Right lobe of liver (tissue), 6 donors: Measurements from ENCODE around the gene ZFPL1. TPM values are rescaled to one million over a fixed set of nuclear protein-coding genes. Genes with fewer than 3 reads are reported as not detected.
A peak's percentile ranks its signal among the peaks of the same experiment; 100 is the strongest.

Experiments used
- ATAC-seq, 4 donors: fragments of 200-7000 bp; cut with Tn5 transposase; one replicate each; pipeline ENCODE4 v1.9.1; 2020; ENCODE audit warnings: mild to moderate bottlenecking in 4 of 4, moderate library complexity in 4 of 4
- DNase-seq, 3 donors: peaks; one replicate each; pipeline ENCODE4 v3.0.0-alpha.2; 2020
- H3K27ac ChIP-seq, 3 donors: fragments of 200-600 bp; one replicate each; pipeline ENCODE4 v1.8.0; 2022
- H3K27me3 ChIP-seq, 2 donors: fragments of 200-600 bp; one replicate each; pipeline ENCODE4 v1.8.0; 2022
- H3K36me3 ChIP-seq, 4 donors: fragments of 200-600 bp; sonication (generic) in 1 of 4; one replicate each; pipeline versions ENCODE4 v1.5.1 to v1.8.0; 2017 to 2022; ENCODE audit warnings: control low read depth in 1 of 4
- H3K4me1 ChIP-seq, 4 donors: fragments of 200-600 bp; sonication (generic) in 1 of 4; one replicate each; pipeline versions ENCODE4 v1.5.1 to v1.8.0; 2017 to 2022; ENCODE audit warnings: control low read depth in 1 of 4
- H3K4me3 ChIP-seq, 3 donors: fragments of 200-600 bp; one replicate each; pipeline ENCODE4 v1.8.0; 2022
- H3K9me3 ChIP-seq, 4 donors: fragments of 200-600 bp; sonication (generic) in 1 of 4; one replicate each; pipeline versions ENCODE4 v1.5.1 to v1.8.0; 2017 to 2022; ENCODE audit warnings: control low read depth in 1 of 4
- CTCF ChIP-seq, 4 donors: fragments of 200-600 bp in 3 of 4; fragments of 450-650 bp in 1 of 4; IDR thresholded peaks; one replicate each; pipeline versions ENCODE4 v1.5.1 to v1.8.0; 2016 to 2022; ENCODE audit warnings: antibody characterized with exemption in 4 of 4, mild to moderate bottlenecking in 2 of 4
- POLR2A ChIP-seq: fragments of 450-650 bp; IDR thresholded peaks from one replicate; pipeline ENCODE4 v1.6.1; 2017; ENCODE audit warnings: antibody characterized with exemption, mild to moderate bottlenecking
- WGBS: methylation state at CpG from one replicate; pipeline ENCODE4 v1.1.6; 2018; ENCODE audit warnings: low coverage, low lambda C conversion rate; ENCODE audit not compliant: insufficient coverage; ENCODE audit errors: missing lambda C conversion rate; 5-methylcytosine and 5-hydroxymethylcytosine counted together
- intact Hi-C, 2 donors: fragments of 100-400 bp; cut with DNase I; formaldehyde crosslinking; loops; one replicate each; pipeline versions ENCODE4 v1.11.2 to v1.14.1; 2022
- total RNA-seq, 6 experiments: library from RNA; depleted of rRNA in 2 of 6; stranded (reverse); fragments of >200 nt in 2 of 6; fragmentation: NEBNext Ultra II Directional in 3 of 6; extraction: Animal tissue kit (Norgen Biotek cat#: 25700) in 3 of 6; gene quantifications; one replicate each; pipeline versions ENCODE4 v1.1.0 to v1.2.4, GENCODE V29; 2016 to 2023
- donor health status: DM: no; HTN: yes; CAD: no.
- donor health status: DM: no; HTN: no; CAD: no.
- donor health status: DM: no; HTN: no; CAD: no.
- donor health status: DM: no; HTN: yes; CAD: no.
- donor health status: DM: no; HTN: yes; CAD: no.

The ZFPL1 gene
- total RNA-seq, 6 experiments from 2014 or later: 15.4 to 22.4 (median 18.0) TPM

DNA sequence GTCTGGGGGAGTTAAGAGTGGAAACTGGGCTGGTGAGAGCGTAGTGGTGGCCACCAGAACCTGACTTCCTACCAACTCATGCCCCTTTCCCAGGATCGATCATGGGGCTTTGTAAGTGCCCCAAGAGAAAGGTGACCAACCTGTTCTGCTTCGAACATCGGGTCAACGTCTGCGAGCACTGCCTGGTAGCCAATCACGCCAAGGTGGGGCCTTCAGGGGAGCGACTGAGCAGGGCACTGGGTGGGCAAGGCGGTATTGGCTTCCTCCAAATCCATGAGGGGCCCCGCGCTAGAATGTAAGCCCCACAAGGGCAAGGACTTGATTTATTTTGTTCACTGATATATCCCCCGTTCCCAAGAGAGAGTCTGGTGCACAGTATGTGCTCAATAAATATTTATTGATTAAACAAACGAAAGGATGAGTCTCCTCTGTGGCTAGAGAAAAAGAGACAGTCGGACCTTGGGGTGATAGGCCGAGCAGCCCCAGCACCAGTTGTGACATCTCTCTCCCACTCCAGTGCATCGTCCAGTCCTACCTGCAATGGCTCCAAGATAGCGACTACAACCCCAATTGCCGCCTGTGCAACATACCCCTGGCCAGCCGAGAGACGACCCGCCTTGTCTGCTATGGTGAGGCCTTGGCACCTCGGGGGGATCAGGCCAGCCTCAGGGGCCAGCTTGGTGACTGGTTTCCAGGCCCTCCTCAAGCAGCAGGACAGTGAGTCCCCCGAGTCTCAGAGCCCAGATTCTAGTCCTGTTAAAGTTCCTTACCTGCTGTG, 765 bp downstream of the ZFPL1 start:
- intact Hi-C loops: no loop called here
- no peaks in the 10 kb centered on the region for H3K27me3 ChIP-seq
- H3K27ac ChIP-seq: peak overlapping the region; percentile 59 to 91 (median 83)
- peaks cover 0 to 23% (median 7%) of the 10 kb centered on the region in 4 donors for H3K36me3 ChIP-seq
- DNase-seq: no peak
- ATAC-seq: peak in 1 of 4 donors; percentile 4
- 38% methylated on average over 11 of the region's 23 CpGs for WGBS
- H3K9me3 ChIP-seq: no peaks in the 10 kb centered on the region
- peak overlapping the region; percentile 69 to 80 (median 73) for H3K4me3 ChIP-seq
- TF ChIP-seq POLR2A (no peak), CTCF (IDR thresholded peaks at IDR 0.05) (no peak)
- H3K4me1 ChIP-seq: peaks cover 0 to 16% (median 4%) of the 10 kb centered on the region in 4 donors

DNA sequence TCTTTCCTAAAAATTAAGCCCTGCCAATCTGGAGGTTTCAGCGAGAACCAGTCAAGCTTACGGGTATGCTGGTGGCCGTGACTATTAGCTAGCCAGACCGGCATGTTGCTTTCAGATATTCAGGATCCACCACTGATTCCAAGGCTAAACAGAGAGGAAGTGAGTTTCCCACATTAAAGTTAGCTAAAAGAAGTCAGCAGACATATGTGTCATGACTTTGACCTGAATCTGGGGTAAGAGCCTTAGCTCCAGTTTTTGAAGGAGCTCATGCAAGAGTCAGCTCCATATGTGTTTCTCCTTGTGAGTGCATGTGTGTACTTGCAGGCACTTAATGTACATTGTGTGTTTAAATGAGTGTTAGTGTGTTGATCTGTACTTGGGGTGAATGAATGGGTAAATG, 1.4 kb downstream of the ZFPL1 start:
- intact Hi-C loops: no loop called here
- DNase-seq (no peak), ATAC-seq (no peak)
- Histone ChIP-seq H3K4me3 (no peak overlapping the region), H3K9me3 (no peaks in the 10 kb centered on the region), H3K36me3 (peaks cover 0 to 23% (median 7%) of the 10 kb centered on the region in 4 donors), H3K27me3 (no peaks in the 10 kb centered on the region), H3K27ac (no peak overlapping the region), H3K4me1 (peaks cover 0 to 16% (median 4%) of the 10 kb centered on the region in 4 donors)
- TF ChIP-seq POLR2A (no peak), CTCF (IDR thresholded peaks at IDR 0.05) (no peak)
- 95% methylated on average over 4 of the region's 4 CpGs for WGBS

DNA sequence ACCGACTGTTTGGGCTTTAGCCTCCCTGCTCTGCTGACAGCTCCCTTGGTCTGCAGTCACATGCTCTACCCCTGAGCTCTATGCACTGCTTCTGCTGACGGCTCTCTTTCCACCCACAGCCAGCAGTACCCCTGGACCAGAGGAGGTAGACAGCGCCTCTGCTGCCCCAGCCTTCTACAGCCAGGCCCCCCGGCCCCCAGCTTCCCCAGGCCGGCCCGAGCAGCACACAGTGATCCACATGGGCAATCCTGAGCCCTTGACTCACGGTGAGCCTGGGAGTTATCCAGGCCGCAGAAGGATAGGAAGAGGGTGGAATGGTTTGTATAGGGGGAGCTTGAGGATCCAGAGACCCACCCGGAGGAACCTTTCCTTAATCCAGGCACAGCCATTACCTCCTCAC, 2.8 kb downstream of the ZFPL1 start:
- no peak for TF ChIP-seq CTCF (IDR thresholded peaks at IDR 0.05)
- TF ChIP-seq POLR2A: no peak
- no peak overlapping the region for H3K27ac ChIP-seq
- peaks cover 0 to 16% (median 4%) of the 10 kb centered on the region in 4 donors for H3K4me1 ChIP-seq
- H3K9me3 ChIP-seq: no peaks in the 10 kb centered on the region
- intact Hi-C loops: no loop called here
- DNase-seq (no peak), ATAC-seq (no peak)
- 100% methylated on average over 3 of the region's 9 CpGs for WGBS
- no peak overlapping the region for H3K4me3 ChIP-seq
- peaks cover 0 to 23% (median 7%) of the 10 kb centered on the region in 4 donors for H3K36me3 ChIP-seq
- H3K27me3 ChIP-seq: no peaks in the 10 kb centered on the region

DNA sequence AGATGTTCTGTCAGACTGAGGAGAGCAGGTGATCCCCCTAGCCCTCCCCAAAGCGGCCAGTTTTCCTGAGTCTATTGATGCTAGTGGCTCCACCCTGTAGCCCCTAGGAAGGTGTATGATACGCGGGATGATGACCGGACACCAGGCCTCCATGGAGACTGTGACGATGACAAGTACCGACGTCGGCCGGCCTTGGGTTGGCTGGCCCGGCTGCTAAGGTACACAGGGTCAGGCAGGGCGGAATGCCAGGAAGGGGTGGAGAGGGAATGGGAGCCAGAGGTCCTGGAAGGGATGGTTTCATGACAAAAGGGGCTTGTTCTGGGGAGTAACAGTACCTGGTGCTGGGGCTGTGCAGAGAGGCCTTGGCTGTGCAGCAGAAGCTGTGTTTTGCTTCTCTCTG, 3.2 kb downstream of the ZFPL1 start:
- WGBS: 79% methylated on average over 6 of the region's 11 CpGs
- Histone ChIP-seq H3K9me3 (no peaks in the 10 kb centered on the region), H3K36me3 (peaks cover 0 to 23% (median 7%) of the 10 kb centered on the region in 4 donors), H3K4me3 (no peak overlapping the region), H3K27ac (no peak overlapping the region), H3K27me3 (no peaks in the 10 kb centered on the region), H3K4me1 (peaks cover 0 to 16% (median 4%) of the 10 kb centered on the region in 4 donors)
- intact Hi-C loops: no loop called here
- no peak for TF ChIP-seq POLR2A
- no peak for TF ChIP-seq CTCF (IDR thresholded peaks at IDR 0.05)
- DNase-seq (no peak), ATAC-seq (no peak)
